SK-N-SH treated with all-trans-retinoic acid at 6 μM for 48 hours (cell line): ENCODE measurements around the gene DNMT3A.
A peak's percentile ranks its signal among the peaks of the same experiment; 100 is the strongest.

Experiments
- ATAC-seq: fragments of 200-7000 bp; cut with Tn5 transposase; 3 replicates; pipeline ENCODE4 v1.9.1; 2020; ENCODE audit warnings: mild to moderate bottlenecking, moderate library complexity
- BACH2 ChIP-seq: fragments of 250-450 bp; sonication (Bioruptor Pico); IDR thresholded peaks from 2 replicates; pipeline ENCODE4 v1.9.0; 2021; ENCODE audit warnings: mild to moderate bottlenecking, borderline replicate concordance
- CSDC2 ChIP-seq: fragments of 250-450 bp; sonication (Bioruptor Pico); IDR thresholded peaks from 2 replicates; pipeline ENCODE4 v1.5.0; 2020; ENCODE audit warnings: mild to moderate bottlenecking, moderate library complexity
- CSRNP3 ChIP-seq: fragments of 250-450 bp; sonication (Bioruptor Pico); IDR thresholded peaks from 2 replicates; pipeline ENCODE4 v1.5.1; 2021; ENCODE audit warnings: mild to moderate bottlenecking, moderate library complexity
- ESRRG ChIP-seq: fragments of 250-450 bp; sonication (Bioruptor Pico); IDR thresholded peaks from 2 replicates; pipeline ENCODE4 v1.6.1; 2021; ENCODE audit warnings: mild to moderate bottlenecking
- GLIS3 ChIP-seq: fragments of 250-450 bp; sonication (Bioruptor Pico); IDR thresholded peaks from 2 replicates; pipeline ENCODE4 v1.5.0; 2020; ENCODE audit warnings: mild to moderate bottlenecking, moderate library complexity
- ISL1 ChIP-seq: fragments of 250-450 bp; sonication (Bioruptor Pico); IDR thresholded peaks from 2 replicates; pipeline ENCODE4 v2.1.2; 2022; ENCODE audit warnings: mild to moderate bottlenecking, moderate library complexity
- OSR1 ChIP-seq: fragments of 250-450 bp; sonication (Bioruptor Pico); IDR thresholded peaks from 2 replicates; pipeline ENCODE4 v1.8.0; 2022; ENCODE audit warnings: moderate library complexity, mild to moderate bottlenecking, inconsistent platforms
- PATZ1 ChIP-seq: fragments of 250-450 bp; sonication (Bioruptor Pico); IDR thresholded peaks from 2 replicates; pipeline ENCODE4 v1.8.0; 2020; ENCODE audit warnings: mild to moderate bottlenecking, moderate library complexity, borderline replicate concordance
- POU6F1 ChIP-seq: fragments of 250-450 bp; sonication (Bioruptor Pico); IDR thresholded peaks from 2 replicates; pipeline ENCODE4 v1.8.0; 2021; ENCODE audit warnings: low read depth, mild to moderate bottlenecking, moderate library complexity, borderline replicate concordance
- PPARA ChIP-seq: fragments of 250-450 bp; sonication (Bioruptor Pico); IDR thresholded peaks from 2 replicates; pipeline ENCODE4 v1.5.0; 2020; ENCODE audit warnings: mild to moderate bottlenecking, borderline replicate concordance
- RARB ChIP-seq: fragments of 250-450 bp; sonication (Bioruptor Pico); IDR thresholded peaks from 2 replicates; pipeline ENCODE4 v1.8.0; 2021; ENCODE audit warnings: mild to moderate bottlenecking, moderate library complexity
- SNAI2 ChIP-seq: fragments of 250-450 bp; sonication (Bioruptor Pico); IDR thresholded peaks from 2 replicates; pipeline ENCODE4 v1.5.0; 2020; ENCODE audit warnings: mild to moderate bottlenecking, moderate library complexity
- TCF4 ChIP-seq: fragments of 250-450 bp; sonication (Bioruptor Pico); IDR thresholded peaks from 2 replicates; pipeline ENCODE4 v1.8.0; 2021; ENCODE audit warnings: mild to moderate bottlenecking, moderate library complexity, borderline replicate concordance
- TOX ChIP-seq: fragments of 250-450 bp; sonication (Bioruptor Pico); IDR thresholded peaks from 2 replicates; pipeline ENCODE4 v1.8.0; 2021; ENCODE audit warnings: mild to moderate bottlenecking, moderate library complexity, borderline replicate concordance
- TSHZ2 ChIP-seq: fragments of 250-450 bp; sonication (Bioruptor Pico); IDR thresholded peaks from 2 replicates; pipeline ENCODE4 v1.5.0; 2020; ENCODE audit warnings: mild to moderate bottlenecking, moderate library complexity
- ZFP3 ChIP-seq: fragments of 250-450 bp; sonication (Bioruptor Pico); IDR thresholded peaks from 2 replicates; pipeline ENCODE4 v1.5.0; 2020; ENCODE audit warnings: mild to moderate bottlenecking, moderate library complexity
- ZFP30 ChIP-seq: fragments of 450-650 bp; formaldehyde crosslinking; IDR thresholded peaks from 2 replicates; pipeline ENCODE4 v1.5.0; 2022; ENCODE audit warnings: mild to moderate bottlenecking, moderate library complexity
- ZNF565 ChIP-seq: fragments of 450-650 bp; formaldehyde crosslinking; conservative IDR thresholded peaks from 2 replicates; pipeline ENCODE4 v1.5.0; 2020; ENCODE audit warnings: low read depth, mild to moderate bottlenecking, moderate library complexity
- ZNF70 ChIP-seq: fragments of 450-650 bp; formaldehyde crosslinking; IDR thresholded peaks from 2 replicates; pipeline ENCODE4 v1.5.0; 2020; ENCODE audit warnings: mild to moderate bottlenecking, moderate library complexity
- ZNF8 ChIP-seq: fragments of 450-650 bp; formaldehyde crosslinking; IDR thresholded peaks from 2 replicates; pipeline ENCODE4 v1.5.0; 2020; ENCODE audit warnings: mild to moderate bottlenecking, moderate library complexity

The DNMT3A gene

GRCh38 chr2:25198576-25198975 lies 143.1 kb downstream of the DNMT3A start:
- TF ChIP-seq ZNF70 (CRISPR knock-in tag): no peak
- no peak for TF ChIP-seq PATZ1
- no peak for TF ChIP-seq SNAI2 (CRISPR knock-in tag)
- TF ChIP-seq CSRNP3: no peak
- no peak for TF ChIP-seq ISL1
- no peak for TF ChIP-seq RARB
- TF ChIP-seq GLIS3: no peak
- TF ChIP-seq ZNF565 (CRISPR knock-in tag): no peak
- no peak for TF ChIP-seq ZNF8 (CRISPR knock-in tag)
- no peak for TF ChIP-seq ESRRG (CRISPR knock-in tag)
- no peak for TF ChIP-seq BACH2
- TF ChIP-seq TSHZ2: no peak
- TF ChIP-seq TOX (CRISPR knock-in tag): no peak
- no peak for ATAC-seq

DNA sequence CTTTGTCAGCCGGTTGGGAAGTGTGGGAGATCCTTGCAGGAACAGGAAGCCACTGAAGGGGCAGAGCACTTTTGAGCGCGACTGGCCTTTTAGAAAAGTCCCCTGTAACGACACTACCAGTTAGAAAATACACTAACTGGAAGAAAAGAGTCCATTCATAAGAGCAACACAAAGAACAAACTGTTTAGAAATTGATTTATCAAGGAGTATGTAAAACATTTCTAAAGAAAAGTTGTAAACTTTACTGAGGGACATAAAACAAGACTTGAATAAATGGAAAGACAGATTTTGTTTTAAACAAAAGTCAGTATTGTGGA lies 143.6 kb downstream of the DNMT3A start:
- no peak for TF ChIP-seq CSRNP3
- no peak for TF ChIP-seq TOX (CRISPR knock-in tag)
- no peak for TF ChIP-seq CSDC2 (CRISPR knock-in tag)
- no peak for TF ChIP-seq ZNF565 (CRISPR knock-in tag)
- TF ChIP-seq SNAI2 (CRISPR knock-in tag): no peak
- TF ChIP-seq ISL1: no peak
- no peak for TF ChIP-seq GLIS3
- no peak for TF ChIP-seq ZNF8 (CRISPR knock-in tag)
- TF ChIP-seq PPARA: no peak
- TF ChIP-seq ZFP30: no peak
- no peak for ATAC-seq

DNA sequence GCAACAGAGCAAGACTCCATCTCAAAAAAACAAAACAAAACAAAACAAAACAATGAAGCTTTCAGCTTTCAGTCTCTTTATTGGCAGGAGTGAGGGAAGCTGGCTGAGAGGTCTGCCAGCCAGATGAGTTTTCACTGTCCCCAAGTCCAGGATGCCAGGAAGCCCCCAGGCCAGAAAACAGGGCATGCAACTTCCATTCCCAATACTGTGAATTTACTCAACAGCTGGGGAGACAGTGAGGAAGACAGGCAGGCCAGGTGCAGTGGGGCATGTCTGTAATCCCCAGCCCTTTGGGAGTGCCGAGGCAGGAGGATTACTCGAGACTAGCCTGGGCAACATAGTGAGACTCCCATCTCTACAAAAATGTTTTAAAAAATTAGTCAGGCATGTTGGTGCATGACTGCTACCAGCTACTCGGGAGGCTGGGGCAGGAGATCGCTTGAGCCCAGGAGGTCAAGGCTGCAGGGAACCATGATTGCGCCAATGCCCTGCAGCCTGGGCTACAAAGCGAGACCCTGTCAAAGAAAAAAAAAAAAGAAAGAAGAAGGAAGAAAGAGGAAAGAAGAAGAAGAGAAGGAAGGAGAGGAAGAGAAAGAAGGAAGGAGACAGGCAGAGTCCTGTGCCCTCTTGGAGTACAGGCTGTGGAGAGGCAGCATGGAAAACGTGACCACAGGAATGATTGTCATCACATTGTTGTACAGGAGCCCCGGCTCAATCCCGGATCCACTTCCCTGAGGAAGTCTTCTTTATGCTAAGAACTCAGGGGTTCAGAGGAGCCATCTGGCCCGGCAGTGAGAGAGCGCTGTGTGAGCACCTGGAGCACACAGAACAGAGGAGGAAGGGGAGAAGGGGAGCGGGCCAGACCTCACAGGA lies 144.2 kb downstream of the DNMT3A start:
- no peak for TF ChIP-seq TCF4
- TF ChIP-seq ESRRG (CRISPR knock-in tag): no peak
- TF ChIP-seq OSR1: no peak
- no peak for TF ChIP-seq ISL1
- TF ChIP-seq POU6F1 (CRISPR knock-in tag): no peak
- TF ChIP-seq ZFP3: no peak
- TF ChIP-seq, all 23 proteins: peak for 0
- 0 out of 3 replicates have a peak, but pooled peaks have one; percentile 20 for ATAC-seq
